Lung (tissue), 12 donors: ENCODE data around the gene TGFBR3. TPM values are rescaled to one million over a fixed set of nuclear protein-coding genes. Genes with fewer than 3 reads are reported as not detected.

ENCODE experiments used
- ATAC-seq: fragments of 200-7000 bp; cut with Tn5 transposase; one replicate; pipeline ENCODE4 v1.9.1; 2020; ENCODE audit warnings: moderate number of reproducible peaks; ENCODE audit not compliant: insufficient read depth, low FRiP score
- DNase-seq, 3 donors: peaks; one replicate each; pipeline ENCODE4 v3.0.0-alpha.2; 2013 to 2017
- H3K27ac ChIP-seq, 2 donors: one replicate each; pipeline ENCODE4 v1.5.1; 2013; ENCODE audit warnings: mild to moderate bottlenecking in 2 of 2, moderate library complexity in 2 of 2, control low read depth in 1 of 2, inconsistent platforms in 1 of 2, low read depth in 1 of 2, low read length in 1 of 2
- H3K27me3 ChIP-seq, 3 donors: one replicate each; pipeline ENCODE4 v1.5.1; 2013; ENCODE audit warnings: low read length in 2 of 3; ENCODE audit not compliant: control insufficient read depth in 3 of 3, insufficient read depth in 3 of 3
- H3K36me3 ChIP-seq, 4 donors: one replicate each; pipeline ENCODE4 v1.5.1; 2013; ENCODE audit warnings: low read length in 4 of 4, mild to moderate bottlenecking in 1 of 4, moderate library complexity in 1 of 4; ENCODE audit not compliant: control insufficient read depth in 4 of 4, insufficient read depth in 4 of 4
- H3K4me1 ChIP-seq, 5 donors: one replicate each; pipeline ENCODE4 v1.5.1; 2013; ENCODE audit warnings: low read length in 5 of 5, mild to moderate bottlenecking in 2 of 5, moderate library complexity in 1 of 5; ENCODE audit not compliant: control insufficient read depth in 5 of 5, insufficient read depth in 5 of 5
- H3K4me3 ChIP-seq: one replicate; pipeline ENCODE4 v1.5.1; 2013; ENCODE audit warnings: mild to moderate bottlenecking, control low read depth, moderate library complexity
- H3K9ac ChIP-seq, 2 donors: one replicate each; pipeline ENCODE4 v1.5.1; 2013; ENCODE audit warnings: low read length in 2 of 2, control low read depth in 1 of 2; ENCODE audit not compliant: insufficient read depth in 1 of 2
- H3K9me3 ChIP-seq, 4 donors: one replicate each; pipeline ENCODE4 v1.5.1; 2013; ENCODE audit warnings: low read length in 3 of 4, mild to moderate bottlenecking in 1 of 4, moderate library complexity in 1 of 4; ENCODE audit not compliant: control insufficient read depth in 4 of 4, insufficient read depth in 3 of 4
- WGBS, 2 donors: extraction: QIAGEN DNeasy Blood & Tissue Kit; methylation state at CpG; one replicate each; pipeline ENCODE4 v1.1.7; 2013; 5-methylcytosine and 5-hydroxymethylcytosine counted together
- polyA plus RNA-seq, 2 donors: library from polyadenylated mRNA; stranded (reverse); fragments of 200-250 nt; gene quantifications; one replicate each; pipeline ENCODE4 v1.2.1, GENCODE V29; 2013
- total RNA-seq, 2 donors: library from RNA; depleted of rRNA in 1 of 2; stranded (reverse); fragments of >200 nt in 1 of 2; gene quantifications; one replicate each; pipeline ENCODE4 v1.2.1, GENCODE V29; 2014 to 2021
- TF ChIP-seq, protein P1 (sequence below): IDR thresholded peaks from 2 replicates; pipeline ENCODE4 v1.5.1; 2012; ENCODE audit warnings: mild to moderate bottlenecking; ENCODE audit errors: control extremely low read depth, extremely low read depth
- donor health status: control.
- donor health status: control.
- donor health status: Bipolar disorder and iron deficiency.
- donor health status: healthy.
- donor health status: DM: yes; HTN: yes; CAD: no.

Gene TGFBR3
- total and polyA plus RNA-seq, 4 donors, result 13.1 to 99.6 (median 26.5) TPM

DNA sequence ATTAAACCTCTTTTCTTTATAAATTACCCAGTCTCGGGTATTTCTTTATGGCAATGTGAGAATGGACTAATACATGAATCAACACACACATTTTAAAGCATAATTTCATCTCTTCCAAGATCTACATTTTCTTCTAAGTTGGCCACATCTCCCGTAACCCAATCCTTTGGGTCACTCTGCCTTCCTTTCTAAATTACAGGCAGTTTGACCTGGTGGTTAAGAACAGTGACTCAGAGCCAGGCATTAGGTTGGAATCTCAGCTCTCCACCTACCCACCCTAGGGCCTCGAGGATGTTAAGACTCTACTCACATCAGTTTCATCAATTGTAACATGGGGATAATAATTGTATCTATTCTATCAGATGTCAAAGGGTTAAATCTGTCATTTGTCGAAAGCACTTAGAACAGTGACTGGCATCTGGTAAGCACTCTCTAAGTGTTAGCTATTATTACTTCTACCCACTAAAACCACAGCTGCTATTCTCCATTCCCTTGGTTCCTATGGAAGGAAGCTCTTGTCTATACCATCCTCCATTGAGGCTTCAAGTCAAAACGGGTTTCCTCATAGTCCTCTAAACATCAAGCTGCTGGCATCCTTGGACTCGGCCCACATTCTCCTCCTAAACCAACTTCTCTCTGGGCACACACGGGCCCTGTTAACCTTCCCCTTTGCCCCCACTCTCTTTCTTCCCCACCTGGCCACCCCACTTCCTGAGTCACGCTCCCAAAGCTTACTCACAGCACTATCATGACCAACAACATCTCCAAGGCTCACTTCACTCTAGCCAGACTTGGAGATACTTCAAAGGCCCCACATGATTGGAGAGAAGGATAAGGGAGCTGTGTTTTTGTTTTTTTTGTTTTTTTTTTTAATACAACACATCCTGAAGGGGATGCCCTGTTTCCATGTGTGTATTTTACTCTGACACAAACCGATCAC lies 116.9 kb downstream of the TGFBR3 start:
- TF ChIP-seq, protein P1, sequence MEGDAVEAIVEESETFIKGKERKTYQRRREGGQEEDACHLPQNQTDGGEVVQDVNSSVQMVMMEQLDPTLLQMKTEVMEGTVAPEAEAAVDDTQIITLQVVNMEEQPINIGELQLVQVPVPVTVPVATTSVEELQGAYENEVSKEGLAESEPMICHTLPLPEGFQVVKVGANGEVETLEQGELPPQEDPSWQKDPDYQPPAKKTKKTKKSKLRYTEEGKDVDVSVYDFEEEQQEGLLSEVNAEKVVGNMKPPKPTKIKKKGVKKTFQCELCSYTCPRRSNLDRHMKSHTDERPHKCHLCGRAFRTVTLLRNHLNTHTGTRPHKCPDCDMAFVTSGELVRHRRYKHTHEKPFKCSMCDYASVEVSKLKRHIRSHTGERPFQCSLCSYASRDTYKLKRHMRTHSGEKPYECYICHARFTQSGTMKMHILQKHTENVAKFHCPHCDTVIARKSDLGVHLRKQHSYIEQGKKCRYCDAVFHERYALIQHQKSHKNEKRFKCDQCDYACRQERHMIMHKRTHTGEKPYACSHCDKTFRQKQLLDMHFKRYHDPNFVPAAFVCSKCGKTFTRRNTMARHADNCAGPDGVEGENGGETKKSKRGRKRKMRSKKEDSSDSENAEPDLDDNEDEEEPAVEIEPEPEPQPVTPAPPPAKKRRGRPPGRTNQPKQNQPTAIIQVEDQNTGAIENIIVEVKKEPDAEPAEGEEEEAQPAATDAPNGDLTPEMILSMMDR, result no peak
- 78 to 83% methylated on average over 9 of the region's 9 CpGs for WGBS, 2 donors
- H3K27me3 ChIP-seq, result no peaks in the 10 kb centered on the region
- ATAC-seq (no peak), DNase-seq (no peak)
- peaks cover 0 to 3% (median 2%) of the 10 kb centered on the region in 4 donors for H3K36me3 ChIP-seq
- no peak overlapping the region for H3K4me3 ChIP-seq
- H3K27ac ChIP-seq, result peak overlapping the region in 1 of 2 donors; percentile 28
- no peak overlapping the region for H3K9ac ChIP-seq
- H3K9me3 ChIP-seq, result no peaks in the 10 kb centered on the region
- peaks cover 0 to 10% (median 2%) of the 10 kb centered on the region in 5 donors for H3K4me1 ChIP-seq

DNA sequence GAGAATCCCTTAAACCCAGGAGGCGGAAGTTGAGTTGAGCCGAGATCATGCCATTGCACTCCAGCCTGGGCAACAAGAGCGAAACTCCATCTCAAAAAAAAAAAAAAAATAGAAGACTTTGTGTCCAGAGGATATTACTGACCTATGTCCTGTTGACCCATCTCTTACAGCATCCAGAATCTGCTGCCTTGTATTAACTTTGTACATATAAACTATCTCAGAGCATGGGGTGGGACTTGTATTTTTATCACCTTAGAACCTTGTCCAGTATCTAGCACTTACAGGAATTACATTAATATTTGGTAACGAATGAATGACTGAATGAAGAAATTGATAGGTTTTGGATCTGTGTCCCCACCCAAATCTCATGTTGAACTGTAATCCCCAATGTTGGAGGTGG lies 117.8 kb downstream of the TGFBR3 start:
- WGBS, 2 donors, result 95 to 96% methylated on average over 4 of the region's 4 CpGs

DNA sequence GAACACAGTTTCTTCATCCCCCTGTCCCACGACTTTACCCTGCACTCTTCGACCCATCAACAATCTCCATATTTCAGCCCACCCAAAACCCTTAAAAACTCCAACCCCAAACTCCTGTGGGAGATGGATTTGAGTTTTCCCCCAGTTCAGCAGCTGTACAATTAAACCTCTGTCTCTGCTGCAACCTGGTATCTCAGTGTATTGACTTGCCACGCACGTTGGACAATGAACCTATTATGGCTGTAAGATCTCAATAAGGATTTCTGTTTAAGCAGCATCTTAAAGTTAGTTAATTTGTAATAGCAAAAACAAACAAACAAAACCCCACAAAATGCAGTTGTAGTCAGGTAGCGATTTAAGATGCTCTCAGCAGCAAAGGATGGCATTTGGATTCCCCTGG lies 119.1 kb downstream of the TGFBR3 start:
- H3K4me1 ChIP-seq, result peaks cover 0 to 21% (median 8%) of the 10 kb centered on the region in 5 donors
- H3K9ac ChIP-seq, result no peak overlapping the region
- TF ChIP-seq, protein P1, result no peak
- H3K4me3 ChIP-seq, result no peak overlapping the region
- no peak for ATAC-seq
- no peaks in the 10 kb centered on the region for H3K27me3 ChIP-seq
- no peak for DNase-seq
- H3K9me3 ChIP-seq, result no peaks in the 10 kb centered on the region
- H3K36me3 ChIP-seq, result peaks cover 0 to 3% (median under 1%) of the 10 kb centered on the region in 4 donors
- H3K27ac ChIP-seq, result no peak overlapping the region
- WGBS, 2 donors, result 94 to 96% methylated on average over 5 of the region's 5 CpGs

More for the DNA sequence above, 117.8 kb downstream of the TGFBR3 start:
- Histone ChIP-seq H3K4me1 (peaks cover 0 to 16% (median 7%) of the 10 kb centered on the region in 5 donors), H3K27me3 (no peaks in the 10 kb centered on the region), H3K36me3 (peaks cover 0 to 3% (median 2%) of the 10 kb centered on the region in 4 donors), H3K4me3 (no peak overlapping the region), H3K27ac (no peak overlapping the region), H3K9me3 (no peaks in the 10 kb centered on the region), H3K9ac (no peak overlapping the region)
- DNase-seq, result no peak
- TF ChIP-seq, protein P1, result no peak
- no peak for ATAC-seq
